Prostate gland (tissue), 2 donors: ENCODE data around the gene PCDHGA1.

Experiments used
- CTCF ChIP-seq, 4 experiments: fragments of 200-600 bp in 2 of 4; fragments of 450-650 bp in 2 of 4; sonication (generic) in 2 of 4; IDR thresholded peaks; 1 replicate in 3 of 4; 2 replicates in 1 of 4; pipeline ENCODE4 v1.5.1; 2016 to 2019; ENCODE audit warnings: antibody characterized with exemption in 4 of 4, mild to moderate bottlenecking in 2 of 4, moderate library complexity in 2 of 4
- POLR2AphosphoS5 ChIP-seq: sonication (generic); formaldehyde crosslinking; IDR thresholded peaks from one replicate; pipeline ENCODE4 v1.6.1; 2017; ENCODE audit warnings: antibody characterized with exemption

GRCh38 chr5:141427783-141428426 is 97.6 kb downstream of the PCDHGA1 start:
- TF ChIP-seq CTCF (IDR thresholded peaks at IDR 0.05) (no peak), POLR2AphosphoS5 (no peak)
